Fibroblast of pulmonary artery (primary cell): Measurements from ENCODE around the gene SLC22A15.
A peak's percentile ranks its signal among the peaks of the same experiment; 100 is the strongest.

Source experiments
- DNase-seq: peaks from one replicate; pipeline ENCODE4 v3.0.0-alpha.2; 2010; ENCODE audit warnings: low read depth
- H3K4me3 ChIP-seq: replicated peaks from 2 replicates; pipeline ENCODE4 v1.5.1; 2011; ENCODE audit warnings: low read depth, mild to moderate bottlenecking, control low read depth, low read length, moderate library complexity
- TF ChIP-seq, protein P1 (sequence below): IDR thresholded peaks from 2 replicates; pipeline ENCODE4 v1.5.1; 2011; ENCODE audit warnings: mild to moderate bottlenecking, control low read depth, low read length, inconsistent platforms; ENCODE audit errors: missing control alignments

The SLC22A15 gene

GRCh38 chr1:116008656-116009390 is 32.5 kb downstream of the SLC22A15 start:
- DNase-seq = no peak
- TF ChIP-seq, protein P1, sequence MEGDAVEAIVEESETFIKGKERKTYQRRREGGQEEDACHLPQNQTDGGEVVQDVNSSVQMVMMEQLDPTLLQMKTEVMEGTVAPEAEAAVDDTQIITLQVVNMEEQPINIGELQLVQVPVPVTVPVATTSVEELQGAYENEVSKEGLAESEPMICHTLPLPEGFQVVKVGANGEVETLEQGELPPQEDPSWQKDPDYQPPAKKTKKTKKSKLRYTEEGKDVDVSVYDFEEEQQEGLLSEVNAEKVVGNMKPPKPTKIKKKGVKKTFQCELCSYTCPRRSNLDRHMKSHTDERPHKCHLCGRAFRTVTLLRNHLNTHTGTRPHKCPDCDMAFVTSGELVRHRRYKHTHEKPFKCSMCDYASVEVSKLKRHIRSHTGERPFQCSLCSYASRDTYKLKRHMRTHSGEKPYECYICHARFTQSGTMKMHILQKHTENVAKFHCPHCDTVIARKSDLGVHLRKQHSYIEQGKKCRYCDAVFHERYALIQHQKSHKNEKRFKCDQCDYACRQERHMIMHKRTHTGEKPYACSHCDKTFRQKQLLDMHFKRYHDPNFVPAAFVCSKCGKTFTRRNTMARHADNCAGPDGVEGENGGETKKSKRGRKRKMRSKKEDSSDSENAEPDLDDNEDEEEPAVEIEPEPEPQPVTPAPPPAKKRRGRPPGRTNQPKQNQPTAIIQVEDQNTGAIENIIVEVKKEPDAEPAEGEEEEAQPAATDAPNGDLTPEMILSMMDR = no peak
- no peak overlapping the region for H3K4me3 ChIP-seq

- H3K4me3 ChIP-seq = no peak overlapping the region
- DNase-seq = no peak
- TF ChIP-seq, protein P1 = no peak
Measured at GRCh38 chr1:116012716-116013115, 36.4 kb downstream of the SLC22A15 start.

GRCh38 chr1:116015679-116016078 is 39.4 kb downstream of the SLC22A15 start:
- H3K4me3 ChIP-seq = no peak overlapping the region
- TF ChIP-seq, protein P1 = no peak
- no peak for DNase-seq

GRCh38 chr1:116018007-116018406 is 41.7 kb downstream of the SLC22A15 start:
- no peak for DNase-seq
- TF ChIP-seq, protein P1 = no peak
- no peak overlapping the region for H3K4me3 ChIP-seq

GRCh38 chr1:116019653-116020253 is 43.4 kb downstream of the SLC22A15 start:
- TF ChIP-seq, protein P1 = no peak
- no peak overlapping the region for H3K4me3 ChIP-seq
- no peak for DNase-seq

DNA sequence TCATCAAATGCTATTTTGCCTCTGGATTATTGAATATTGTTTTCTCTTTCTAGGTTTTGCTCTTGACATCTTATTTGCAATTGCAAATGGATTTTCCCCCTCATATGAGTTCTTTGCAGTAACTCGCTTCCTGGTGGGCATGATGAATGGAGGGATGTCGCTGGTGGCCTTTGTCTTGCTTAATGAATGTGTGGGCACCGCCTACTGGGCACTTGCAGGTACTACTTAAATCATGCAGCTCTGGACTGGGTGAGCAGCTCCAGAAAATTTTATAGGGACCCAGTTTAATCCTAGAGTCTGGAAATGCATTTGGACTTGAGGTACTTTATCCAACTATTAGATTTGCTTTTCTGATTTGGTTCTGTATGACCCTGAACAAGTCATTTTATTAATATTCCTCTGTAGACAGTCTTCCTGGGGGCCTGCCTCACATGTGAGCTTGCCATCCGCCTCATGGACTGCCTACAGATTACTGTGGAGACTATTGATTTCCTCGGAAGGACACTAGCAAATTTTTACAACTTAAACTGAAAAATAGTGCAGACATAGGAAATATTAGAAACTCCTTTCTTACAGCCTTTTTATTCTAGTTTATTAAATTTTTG is 44.5 kb downstream of the SLC22A15 start:
- TF ChIP-seq, protein P1 = peak; percentile 73
- no peak overlapping the region for H3K4me3 ChIP-seq
- peak; percentile 71 for DNase-seq
